Loucy (cell line): ENCODE results near the gene L2HGDH.
A peak's percentile ranks its signal among the peaks of the same experiment; 100 is the strongest.

Source experiments
- H2AFZ ChIP-seq: fragments of 200-600 bp; sonication (generic); 2 replicates; pipeline ENCODE4 v1.6.0; 2016; ENCODE audit warnings: antibody characterized with exemption, mild to moderate bottlenecking, low read length, moderate library complexity
- H3F3A ChIP-seq: fragments of 200-600 bp; 2 replicates; pipeline ENCODE4 v1.6.0; 2016; ENCODE audit warnings: antibody characterized with exemption, low read depth, mild to moderate bottlenecking
- H3K27me3 ChIP-seq: fragments of 200-600 bp; sonication (generic); 2 replicates; pipeline ENCODE4 v1.6.1; 2014; ENCODE audit warnings: low read length, mild to moderate bottlenecking; ENCODE audit not compliant: insufficient read depth, poor library complexity, severe bottlenecking
- H3K36me3 ChIP-seq: fragments of 200-600 bp; sonication (generic); 2 replicates; pipeline ENCODE4 v1.6.1; 2016; ENCODE audit warnings: low read length; ENCODE audit not compliant: insufficient read depth
- H3K4me1 ChIP-seq: fragments of 200-600 bp; sonication (generic); 2 replicates; pipeline ENCODE4 v1.5.1; 2014; ENCODE audit warnings: low read length, mild to moderate bottlenecking; ENCODE audit not compliant: insufficient read depth, poor library complexity, severe bottlenecking
- H3K4me2 ChIP-seq: fragments of 200-600 bp; sonication (generic); 2 replicates; pipeline ENCODE4 v1.6.0; 2014; ENCODE audit warnings: antibody characterized with exemption, low read length, low read depth, mild to moderate bottlenecking; ENCODE audit not compliant: poor library complexity, severe bottlenecking
- H3K4me3 ChIP-seq: fragments of 200-600 bp; sonication (generic); 2 replicates; pipeline ENCODE4 v1.5.1; 2014; ENCODE audit warnings: low read length, mild to moderate bottlenecking, mixed read lengths; ENCODE audit not compliant: poor library complexity, severe bottlenecking
- H3K79me2 ChIP-seq: fragments of 200-600 bp; sonication (generic); 2 replicates; pipeline ENCODE4 v1.6.1; 2014; ENCODE audit warnings: low read length; ENCODE audit not compliant: insufficient read depth
- H3K9ac ChIP-seq: fragments of 200-600 bp; sonication (generic); 2 replicates; pipeline ENCODE4 v1.6.0; 2014; ENCODE audit warnings: mild to moderate bottlenecking, low read depth, low read length, moderate library complexity; ENCODE audit not compliant: poor library complexity, severe bottlenecking
- H3K9me2 ChIP-seq: fragments of 200-600 bp; sonication (generic); replicated peaks from 2 replicates; pipeline ENCODE4 v1.6.1; 2016; ENCODE audit warnings: low read depth, low read length, mixed read lengths
- H3K9me3 ChIP-seq: fragments of 200-600 bp; sonication (generic); 2 replicates; pipeline ENCODE4 v1.6.1; 2014; ENCODE audit warnings: mild to moderate bottlenecking, antibody characterized with exemption, low read length, low read depth; ENCODE audit not compliant: insufficient read depth
- H4K20me1 ChIP-seq: fragments of 200-600 bp; sonication (generic); 2 replicates; pipeline ENCODE4 v1.6.0; 2014; ENCODE audit warnings: antibody characterized with exemption, low read length, mild to moderate bottlenecking; ENCODE audit not compliant: insufficient read depth, poor library complexity, severe bottlenecking
- CTCF ChIP-seq: fragments of 200-600 bp; sonication (generic); conservative IDR thresholded peaks from 2 replicates; pipeline ENCODE4 v1.5.1; 2014; ENCODE audit warnings: mild to moderate bottlenecking, antibody characterized with exemption, low read length
- EZH2phosphoT487 ChIP-seq: fragments of 200-600 bp; IDR thresholded peaks from 2 replicates; pipeline ENCODE4 v1.6.1; 2018; ENCODE audit warnings: antibody characterized with exemption, mild to moderate bottlenecking, moderate library complexity, borderline replicate concordance

Gene L2HGDH

GRCh38 chr14:50321009-50321660 is 9.1 kb upstream of the L2HGDH start:
- Histone ChIP-seq H3K9me3 (no peaks in the 10 kb centered on the region), H3K79me2 (peaks cover 14% of the 10 kb centered on the region), H3K4me3 (peak overlapping the region; percentile 66), H3F3A (no peaks in the 10 kb centered on the region), H3K27me3 (no peaks in the 10 kb centered on the region), H3K9ac (peak overlapping the region; percentile 62), H3K9me2 (no peaks in the 10 kb centered on the region), H3K36me3 (peaks cover 16% of the 10 kb centered on the region; the same call in 1 of the 2 replicates), H3K4me2 (peak overlapping the region; percentile 79), H2AFZ (peak overlapping the region; percentile 61; the same call in 1 of the 2 replicates), H3K4me1 (peaks cover 9% of the 10 kb centered on the region), H4K20me1 (no peaks in the 10 kb centered on the region)
- no peak for TF ChIP-seq EZH2phosphoT487
- peak; percentile 96 for TF ChIP-seq CTCF

- peak overlapping the region; percentile 79 for H3K4me2 ChIP-seq
- no peaks in the 10 kb centered on the region for H3F3A ChIP-seq
- no peaks in the 10 kb centered on the region for H3K9me3 ChIP-seq
- no peaks in the 10 kb centered on the region for H3K9me2 ChIP-seq
- no peaks in the 10 kb centered on the region for H3K27me3 ChIP-seq
- no peak overlapping the region for H3K4me3 ChIP-seq
- no peaks in the 10 kb centered on the region for H4K20me1 ChIP-seq
- no peak overlapping the region for H2AFZ ChIP-seq
- H3K4me1 ChIP-seq = peaks cover 9% of the 10 kb centered on the region
- peaks cover 14% of the 10 kb centered on the region for H3K79me2 ChIP-seq
- TF ChIP-seq CTCF (no peak), EZH2phosphoT487 (no peak)
- H3K9ac ChIP-seq = peak overlapping the region; percentile 62
- H3K36me3 ChIP-seq = peaks cover 16% of the 10 kb centered on the region; the same call in 1 of the 2 replicates
Observed at GRCh38 chr14:50320283-50320682, 8.3 kb upstream of the L2HGDH start.

- Histone ChIP-seq H2AFZ (no peak overlapping the region), H3K9me2 (no peaks in the 10 kb centered on the region), H3K79me2 (peaks cover 14% of the 10 kb centered on the region), H3K9ac (no peak overlapping the region), H3K4me1 (peaks cover 9% of the 10 kb centered on the region), H3K4me2 (no peak overlapping the region), H3K27me3 (no peaks in the 10 kb centered on the region), H3K4me3 (no peak overlapping the region), H3K36me3 (peaks cover 13% of the 10 kb centered on the region; the same call in 1 of the 2 replicates), H3K9me3 (no peaks in the 10 kb centered on the region), H4K20me1 (no peaks in the 10 kb centered on the region), H3F3A (no peaks in the 10 kb centered on the region)
- TF ChIP-seq EZH2phosphoT487 (no peak), CTCF (no peak)
Observed at GRCh38 chr14:50319721-50320120, 7.7 kb upstream of the L2HGDH start.
